Measurements from ENCODE around the gene SLC22A9. TPM values are rescaled to one million over a fixed set of nuclear protein-coding genes. Genes with fewer than 3 reads are reported as not detected.

SLC22A9 gene
- total RNA-seq, 2 donors from 2014 or later = 0.22 TPM; not detected in 1

GRCh38 chr11:63362196-63362793 lies 7.3 kb upstream of the SLC22A9 start:
- Histone ChIP-seq H3K4me1 (no peaks in the 10 kb centered on the region), H3K9ac (ENCODE audit: low read depth in 2 of 2, low read length in 2 of 2) (no peak overlapping the region), H3K9me3 (no peaks in the 10 kb centered on the region), H3K36me3 (no peaks in the 10 kb centered on the region), H3K27ac (no peak overlapping the region), H3K27me3 (no peaks in the 10 kb centered on the region), H3K4me3 (no peak overlapping the region)
- intact Hi-C loops (cut with DNase I) = no loop called here
- no peak for TF ChIP-seq CTCF (IDR thresholded peaks at IDR 0.05)
- DNase-seq = no peak

- intact Hi-C loops (cut with DNase I) = no loop called here
- H3K9me3 ChIP-seq = no peaks in the 10 kb centered on the region
- no peaks in the 10 kb centered on the region for H3K4me1 ChIP-seq
- no peaks in the 10 kb centered on the region for H3K27me3 ChIP-seq
- H3K36me3 ChIP-seq = no peaks in the 10 kb centered on the region
- H3K27ac ChIP-seq = no peak overlapping the region
- TF ChIP-seq CTCF (IDR thresholded peaks at IDR 0.05) = no peak
- no peak overlapping the region for H3K4me3 ChIP-seq
- DNase-seq = no peak
- H3K9ac ChIP-seq (ENCODE audit: low read depth in 2 of 2, low read length in 2 of 2) = no peak overlapping the region
Observed at GRCh38 chr11:63369971-63370588, 495 bp downstream of the SLC22A9 start.

- intact Hi-C loops (cut with DNase I) = no loop called here
- Histone ChIP-seq H3K27ac (no peak overlapping the region), H3K4me1 (no peaks in the 10 kb centered on the region), H3K27me3 (no peaks in the 10 kb centered on the region), H3K4me3 (no peak overlapping the region), H3K9me3 (no peaks in the 10 kb centered on the region), H3K9ac (ENCODE audit: low read depth in 2 of 2, low read length in 2 of 2) (no peak overlapping the region), H3K36me3 (no peaks in the 10 kb centered on the region)
- TF ChIP-seq CTCF (IDR thresholded peaks at IDR 0.05) = no peak
- no peak for DNase-seq
Observed at GRCh38 chr11:63371396-63371795, 1.8 kb downstream of the SLC22A9 start.

- no peak for DNase-seq
- TF ChIP-seq CTCF (IDR thresholded peaks at IDR 0.05) = no peak
- no peak overlapping the region for H3K9ac ChIP-seq (ENCODE audit: low read depth in 2 of 2, low read length in 2 of 2)
- H3K4me3 ChIP-seq = no peak overlapping the region
- H3K27ac ChIP-seq = no peak overlapping the region
- H3K36me3 ChIP-seq = no peaks in the 10 kb centered on the region
- intact Hi-C loops (cut with DNase I) = no loop called here
- H3K27me3 ChIP-seq = no peaks in the 10 kb centered on the region
- no peaks in the 10 kb centered on the region for H3K9me3 ChIP-seq
- no peaks in the 10 kb centered on the region for H3K4me1 ChIP-seq
Observed at GRCh38 chr11:63375434-63375833, 5.8 kb downstream of the SLC22A9 start.

GRCh38 chr11:63380130-63380529 lies 10.5 kb downstream of the SLC22A9 start:
- Histone ChIP-seq H3K4me3 (no peak overlapping the region), H3K27ac (no peak overlapping the region), H3K36me3 (no peaks in the 10 kb centered on the region), H3K27me3 (no peaks in the 10 kb centered on the region), H3K4me1 (no peaks in the 10 kb centered on the region), H3K9ac (ENCODE audit: low read depth in 2 of 2, low read length in 2 of 2) (no peak overlapping the region), H3K9me3 (no peaks in the 10 kb centered on the region)
- no peak for DNase-seq
- intact Hi-C loops (cut with DNase I) = no loop called here
- no peak for TF ChIP-seq CTCF (IDR thresholded peaks at IDR 0.05)
